Stimulated activated CD8-positive, alpha-beta memory T cell treated with anti-CD3 and anti-CD28 coated beads, Interleukin-7, amount 100 ng/mL, for 24 hours (primary cell): Measurements from ENCODE around the gene HNRNPUL2.
"Not testable (repeated sequence)": the region's sequence is repeated elsewhere in the genome, so short reads cannot be mapped to it uniquely, and the experiment has no call there.

ENCODE experiments used
- DNase-seq: peaks from one replicate; pipeline ENCODE4 v3.0.0-alpha.2; 2020; ENCODE audit warnings: low read depth

The HNRNPUL2 gene

DNA sequence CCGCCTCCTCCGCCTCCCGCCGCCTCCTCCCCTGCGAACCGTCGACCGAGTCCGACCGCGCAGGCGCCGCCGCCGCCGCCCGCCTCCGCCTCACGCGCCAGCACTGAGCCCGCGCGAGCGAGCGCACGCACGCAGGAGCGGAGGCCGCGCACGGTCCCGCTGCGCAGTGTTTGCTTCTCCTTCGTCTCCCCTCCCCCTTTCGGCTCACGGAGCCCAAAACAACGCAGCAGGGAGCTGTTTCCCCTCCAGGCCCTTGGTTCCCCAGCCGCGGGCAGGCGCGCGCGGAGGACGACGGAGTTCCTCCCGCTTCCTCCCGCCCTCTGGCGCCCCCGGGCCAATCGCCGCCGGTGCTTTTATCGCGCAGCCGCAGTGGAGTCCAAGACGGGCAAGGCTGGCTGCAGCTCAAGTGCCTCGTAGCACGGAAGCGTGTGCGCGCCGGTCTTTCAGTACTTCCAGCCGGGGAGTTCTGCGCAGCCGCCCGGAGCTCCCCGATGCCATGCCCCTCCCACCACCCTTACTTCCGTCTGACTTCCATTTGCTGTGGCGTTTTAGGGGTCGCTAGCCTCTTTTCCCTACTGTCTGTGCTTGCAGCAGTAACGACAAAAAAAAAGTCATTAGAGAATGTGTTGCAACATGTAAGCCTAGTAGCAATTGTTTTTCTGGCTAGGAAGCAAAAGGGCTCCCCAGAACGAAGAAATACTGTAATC lies at the start of gene HNRNPUL2:
HNRNPUL2 (minus strand) TSS at position 293 of the 707 bp plus-strand sequence. CDS start 301 bp downstream, outside the sequence.
- peak; percentile 94 for DNase-seq

DNA sequence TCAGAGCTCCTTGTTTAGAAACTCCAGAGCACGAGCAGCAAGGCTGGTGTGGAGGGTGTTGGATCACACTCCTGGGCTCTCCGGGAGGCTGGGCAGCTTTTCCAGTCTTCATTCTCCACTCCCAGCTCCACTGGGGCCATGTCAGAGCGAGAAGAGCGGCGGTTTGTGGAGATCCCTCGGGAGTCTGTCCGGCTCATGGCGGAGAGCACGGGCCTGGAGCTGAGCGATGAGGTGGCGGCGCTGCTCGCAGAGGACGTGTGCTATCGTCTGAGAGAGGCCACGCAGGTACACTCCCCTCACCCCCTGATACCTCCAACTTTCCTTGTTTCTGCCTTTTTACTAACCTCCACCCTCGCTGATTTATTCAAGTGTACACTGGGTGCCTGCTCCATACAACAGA lies 48.4 kb upstream of the HNRNPUL2 start:
- no peak for DNase-seq

GRCh38 chr11:62774407-62774806 lies 47.1 kb upstream of the HNRNPUL2 start:
- DNase-seq: no peak

GRCh38 chr11:62771144-62772021 lies 44.1 kb upstream of the HNRNPUL2 start, which contains the start of gene TAF6L:
TSS of gene TAF6L (plus strand) at chr11:62771396. CDS start at chr11:62775784, 4,388 bp downstream.
- DNase-seq: peak; percentile 91

DNA sequence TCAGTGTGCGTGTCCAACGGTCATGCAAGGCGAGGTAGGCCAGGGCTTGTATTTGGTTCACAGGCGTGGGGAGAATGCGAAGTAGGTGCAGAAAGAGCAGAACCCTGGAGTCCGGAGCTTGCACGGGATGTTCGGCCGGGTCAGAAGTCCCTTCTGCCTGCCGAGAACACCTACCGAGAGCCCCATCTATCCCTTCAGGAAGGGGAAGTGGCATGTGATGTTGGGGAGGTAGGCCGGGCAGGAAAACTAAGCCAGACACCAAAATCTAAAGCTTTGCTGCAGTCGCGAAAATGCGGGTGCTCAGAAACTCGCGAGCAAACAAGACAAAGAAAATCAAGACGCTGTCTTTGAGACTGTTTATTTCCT lies 43.5 kb upstream of the HNRNPUL2 start:
- no peak for DNase-seq

DNA sequence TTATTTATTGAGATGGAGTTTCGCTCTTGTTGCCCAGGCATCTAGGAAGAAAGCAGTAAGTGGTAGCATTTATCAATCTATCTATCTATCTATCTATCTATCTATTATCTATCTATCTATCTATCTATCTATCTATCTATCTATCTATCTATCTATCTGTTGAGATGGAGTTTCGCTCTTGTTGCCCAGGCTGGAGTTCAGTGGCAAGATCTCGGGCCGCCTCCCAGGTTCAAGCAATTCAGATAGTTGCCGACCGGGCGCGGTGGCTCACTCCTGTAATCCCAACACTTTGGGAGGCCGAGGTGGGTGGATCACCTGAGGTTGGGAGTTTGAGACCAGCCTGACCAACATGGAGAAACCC lies 33.6 kb upstream of the HNRNPUL2 start:
- not testable (repeated sequence) for DNase-seq

DNA sequence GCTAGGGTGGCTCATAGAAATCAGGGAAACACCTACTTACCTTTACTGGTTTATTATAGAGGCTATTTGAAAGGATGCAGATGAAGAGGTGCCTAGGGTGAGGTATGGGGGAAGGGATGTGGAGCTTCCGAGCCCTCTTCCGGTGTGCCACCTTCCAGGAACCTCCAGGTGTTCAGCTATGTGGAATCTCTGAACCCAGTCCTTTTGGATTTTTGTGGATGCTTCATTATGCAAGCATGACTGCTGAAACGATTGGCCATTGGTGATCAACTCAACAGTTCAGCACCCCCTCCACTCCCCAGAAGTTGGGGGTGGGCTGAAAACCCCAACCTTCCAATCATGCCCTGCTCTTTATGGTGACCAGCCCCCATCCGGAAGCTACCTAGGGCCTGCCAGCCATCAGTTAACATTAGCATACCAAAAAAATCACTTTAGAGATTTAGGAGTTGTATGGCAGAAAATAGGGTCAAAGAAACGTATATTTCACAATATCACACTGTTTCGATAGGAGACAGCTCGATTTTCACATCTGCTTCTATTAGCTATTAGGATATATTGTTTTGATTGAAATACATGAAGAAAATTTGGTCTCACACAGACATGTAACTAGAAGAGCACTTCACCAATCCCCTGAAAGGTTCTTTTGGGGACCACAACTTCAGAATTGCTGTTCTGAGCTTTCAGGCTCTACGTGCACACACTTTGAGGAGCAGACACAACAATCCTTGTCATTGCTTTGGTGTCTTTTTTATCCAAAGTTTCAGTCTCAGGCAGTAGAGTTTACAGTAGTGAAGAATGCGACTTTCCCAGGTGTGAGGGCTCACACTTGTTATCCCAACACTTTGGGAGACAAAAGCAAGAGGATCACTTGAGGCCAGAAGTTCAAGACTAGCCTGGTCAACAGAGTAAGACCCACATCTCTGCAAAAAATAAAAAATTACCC lies 30.9 kb upstream of the HNRNPUL2 start:
- no peak for DNase-seq

- no peak for DNase-seq
Observed at GRCh38 chr11:62755086-62755615, 27.9 kb upstream of the HNRNPUL2 start.

DNA sequence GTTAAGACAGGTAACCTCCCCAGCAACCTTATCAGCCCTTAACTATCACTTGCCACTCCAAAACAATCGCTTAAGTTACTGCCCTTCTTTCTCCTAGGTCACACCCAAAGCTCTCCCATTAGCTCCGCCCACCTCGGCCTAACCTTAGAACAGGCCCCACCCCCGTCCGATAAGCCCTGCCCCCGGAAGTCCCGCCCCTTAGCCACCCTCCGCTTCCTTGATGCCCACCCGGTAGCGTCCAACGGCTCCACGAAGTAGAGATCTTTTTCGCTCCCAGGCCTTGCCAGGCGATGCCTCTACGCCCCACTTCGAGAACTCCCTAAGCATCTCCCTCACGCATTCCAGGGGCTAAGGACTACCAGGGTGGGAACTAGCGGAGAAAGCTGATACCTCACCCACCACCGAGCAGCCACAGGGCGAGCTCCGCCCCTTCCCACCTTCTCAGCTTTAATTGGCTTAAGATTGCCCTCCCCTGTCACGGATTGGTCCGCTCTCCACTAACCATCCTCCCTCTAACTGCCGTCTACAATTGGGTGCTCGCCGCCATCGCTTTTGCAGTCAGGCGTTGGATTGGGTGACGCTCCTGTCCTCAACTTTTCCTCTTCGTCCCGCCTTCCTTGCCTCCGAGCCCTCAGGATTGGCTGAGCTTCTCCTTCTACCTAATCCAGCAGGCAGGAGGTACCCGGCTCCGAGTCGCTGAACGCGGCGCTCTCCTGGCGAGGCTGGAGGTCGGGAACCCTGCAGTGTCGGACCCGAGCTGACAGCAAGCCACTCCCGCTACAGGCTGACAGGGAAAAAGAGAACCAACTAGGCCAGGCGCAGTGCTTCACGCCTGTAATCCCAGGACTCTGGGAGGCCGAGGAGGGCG lies 26.7 kb upstream of the HNRNPUL2 start, which contains the start of gene ZBTB3:
ZBTB3 (minus strand) TSS at position 425 of the 868 bp plus-strand sequence. CDS start 496 bp downstream, outside the sequence.
- peak; percentile 95 for DNase-seq

GRCh38 chr11:62752994-62753735 lies 25.9 kb upstream of the HNRNPUL2 start:
- no peak for DNase-seq

DNA sequence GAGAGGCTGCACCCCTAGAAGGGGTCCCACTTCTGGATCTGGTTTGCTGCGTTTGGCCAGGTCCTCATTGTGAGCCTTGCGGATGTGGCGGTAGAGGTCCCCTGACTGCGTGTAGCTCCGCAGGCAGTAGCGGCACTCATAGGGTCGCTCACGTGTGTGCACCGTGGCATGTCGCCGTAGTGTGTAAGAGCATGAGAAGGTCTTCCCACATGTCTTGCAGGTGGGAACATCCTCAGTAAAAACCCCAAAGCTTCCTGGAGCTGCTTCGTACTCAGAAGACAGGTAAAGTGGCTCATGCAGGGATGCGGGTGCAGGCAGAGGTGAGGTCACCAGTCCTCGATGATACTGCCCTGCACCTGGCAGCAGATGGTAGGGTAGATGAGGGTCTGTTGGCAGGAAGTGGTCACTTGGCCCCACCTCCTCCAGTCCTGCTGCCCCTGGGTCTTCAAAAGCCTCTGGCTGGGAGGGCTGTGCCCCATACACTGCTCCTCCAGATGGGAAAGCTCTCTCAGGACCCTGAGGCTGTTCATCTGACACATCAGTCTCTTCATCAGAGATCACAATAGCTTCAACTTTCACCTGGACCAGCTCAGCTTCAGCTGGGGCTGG lies 25.0 kb upstream of the HNRNPUL2 start:
- DNase-seq: no peak

DNA sequence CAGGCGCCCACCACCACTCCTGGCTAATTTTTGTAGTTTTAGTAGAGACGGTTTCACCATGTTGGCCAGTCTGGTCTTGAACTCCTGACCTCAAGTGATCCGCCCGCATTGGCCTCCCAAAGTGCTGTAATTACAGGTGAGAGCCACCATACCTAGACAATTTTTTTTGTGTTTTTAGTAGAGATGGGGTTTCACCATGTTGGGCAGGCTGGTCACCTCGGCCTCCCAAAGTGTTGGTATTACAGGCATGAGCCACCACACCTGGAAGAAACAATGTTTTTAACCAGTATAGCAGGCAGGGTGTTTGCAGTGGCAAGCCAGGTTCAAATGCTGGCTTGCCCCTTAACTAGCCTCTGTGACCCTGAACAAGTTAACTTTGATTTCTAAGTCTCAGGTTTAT lies 22.7 kb upstream of the HNRNPUL2 start:
- not testable (repeated sequence) for DNase-seq

DNA sequence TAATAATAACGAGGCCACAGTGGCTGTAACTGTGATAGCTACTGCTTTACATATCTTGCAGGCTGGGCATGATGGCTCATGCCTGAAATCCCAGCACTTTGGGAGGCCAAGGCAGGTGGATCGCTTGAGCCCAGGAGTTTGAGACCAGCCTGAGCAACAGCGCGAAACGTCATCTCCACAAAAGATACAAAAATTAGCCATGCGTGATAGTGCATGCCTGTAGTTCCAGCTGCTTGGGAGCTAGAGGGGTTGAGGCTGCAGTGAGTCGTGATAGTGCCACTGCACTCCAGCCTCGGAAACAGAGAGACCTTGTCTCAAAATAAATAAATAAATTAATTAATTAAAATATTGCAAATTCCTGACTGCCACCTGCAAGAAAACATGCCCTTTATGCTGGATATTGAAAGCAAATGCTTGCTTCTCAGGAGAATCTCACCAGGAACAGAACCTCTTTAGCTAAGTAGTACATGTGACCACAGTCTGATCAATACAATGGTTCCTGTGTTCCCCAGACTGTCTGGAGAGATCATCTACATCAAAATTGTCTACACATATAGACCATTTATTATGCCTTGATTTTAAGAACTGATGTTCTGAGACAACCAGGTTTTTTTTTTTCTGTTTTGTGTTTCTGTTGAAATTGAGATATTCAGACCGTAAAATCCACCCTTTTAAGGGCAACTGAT lies 20.4 kb upstream of the HNRNPUL2 start:
- DNase-seq: no peak

DNA sequence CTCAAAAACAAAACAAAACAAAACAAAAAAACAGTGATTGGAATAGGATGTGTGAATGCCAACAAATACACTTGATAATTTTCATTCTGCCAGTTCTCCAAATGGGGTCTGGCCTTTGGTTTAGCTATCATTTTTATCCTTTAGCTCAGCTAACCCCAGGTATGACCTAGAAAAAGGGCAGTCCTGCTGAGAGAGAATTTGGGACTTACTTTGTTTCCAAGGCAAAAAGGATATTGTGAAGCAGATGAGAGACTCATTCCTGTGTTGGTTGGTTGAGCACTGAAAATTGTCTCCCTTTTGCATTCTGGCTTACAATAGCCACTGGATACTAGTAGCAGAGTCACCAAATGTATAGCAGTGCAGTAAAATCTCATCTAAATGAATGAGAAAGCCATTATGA lies 9.9 kb upstream of the HNRNPUL2 start:
- no peak for DNase-seq

DNA sequence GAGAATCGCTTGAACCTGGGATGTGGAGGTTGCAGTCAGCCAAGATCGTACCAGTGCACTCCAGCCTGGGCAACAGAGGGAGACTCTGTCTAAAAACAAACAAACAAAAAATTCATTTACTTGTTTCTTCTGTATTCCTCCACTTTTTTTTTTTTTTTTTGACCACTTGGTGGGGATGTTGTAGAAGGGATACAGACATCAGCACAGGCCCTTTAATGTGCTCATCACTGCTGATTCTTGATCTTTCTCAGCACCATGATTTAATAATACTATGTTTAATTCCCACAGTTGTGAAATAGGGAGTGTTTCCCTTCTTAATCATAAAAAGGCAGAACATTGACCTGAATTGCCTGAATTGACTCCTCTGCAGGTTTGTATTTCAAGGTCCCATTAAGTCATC lies 5.6 kb upstream of the HNRNPUL2 start:
- no peak for DNase-seq

DNA sequence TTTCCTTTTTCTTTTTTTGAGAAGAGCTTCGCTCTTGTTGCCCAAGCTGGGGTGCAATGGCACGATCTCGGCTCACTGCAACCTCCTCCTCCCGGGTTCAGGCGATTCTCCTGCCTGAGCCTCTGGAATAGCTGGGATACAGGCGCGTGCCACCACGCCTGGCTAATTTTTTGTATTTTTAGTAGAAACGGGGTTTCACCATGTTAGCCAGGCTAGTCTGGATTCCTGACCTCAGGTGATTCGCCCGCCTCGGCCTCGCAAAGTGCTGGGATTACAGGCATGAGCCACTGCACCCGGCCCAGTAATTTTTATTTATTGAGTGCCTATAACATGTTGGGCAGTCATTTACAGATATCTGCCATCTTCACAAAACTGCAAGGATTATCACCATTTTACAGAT lies 2.8 kb upstream of the HNRNPUL2 start:
- DNase-seq: not testable (repeated sequence)

DNA sequence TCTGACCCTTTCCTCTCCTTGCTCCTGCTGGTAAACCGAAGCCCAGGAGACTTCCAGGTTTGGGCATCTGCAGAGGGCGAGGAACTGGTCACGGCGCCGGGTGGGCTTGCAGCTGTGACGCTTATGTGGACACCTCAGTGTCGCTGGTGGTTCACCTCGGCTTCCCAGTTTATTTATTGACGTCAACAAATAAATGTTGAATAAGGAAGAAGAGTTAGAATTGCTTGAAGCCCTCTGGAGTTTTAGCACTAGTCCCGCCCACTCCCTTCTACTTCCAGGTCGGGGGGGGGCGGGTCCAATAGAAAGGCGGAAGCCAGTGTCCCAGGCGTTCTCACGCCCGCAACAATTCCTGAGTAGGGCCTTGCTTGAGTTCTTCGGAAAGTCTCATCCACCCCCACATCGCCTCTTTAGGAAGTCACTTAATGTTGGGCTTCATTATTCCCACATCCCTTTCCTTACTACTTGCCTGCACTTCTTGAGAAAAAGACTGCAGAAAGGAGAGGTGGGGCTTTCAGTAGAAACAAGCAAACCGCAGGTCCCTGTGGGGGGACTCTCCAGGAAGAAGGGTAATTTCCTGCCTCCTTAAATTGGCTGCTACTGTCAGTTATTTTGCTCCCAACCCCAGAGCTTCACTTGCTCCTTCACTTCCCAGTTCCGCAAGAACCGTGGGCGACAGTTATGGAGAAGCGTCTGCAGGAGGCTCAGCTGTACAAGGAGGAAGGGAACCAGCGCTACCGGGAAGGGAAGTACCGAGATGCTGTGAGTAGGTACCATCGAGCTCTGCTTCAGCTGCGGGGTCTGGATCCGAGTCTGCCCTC lies 1.1 kb upstream of the HNRNPUL2 start, which contains the start of gene TTC9C:
TTC9C (plus strand) TSS at position 316 of the 818 bp plus-strand sequence; CDS start at position 679, 363 bp downstream.
- peak; percentile 60 for DNase-seq

DNA sequence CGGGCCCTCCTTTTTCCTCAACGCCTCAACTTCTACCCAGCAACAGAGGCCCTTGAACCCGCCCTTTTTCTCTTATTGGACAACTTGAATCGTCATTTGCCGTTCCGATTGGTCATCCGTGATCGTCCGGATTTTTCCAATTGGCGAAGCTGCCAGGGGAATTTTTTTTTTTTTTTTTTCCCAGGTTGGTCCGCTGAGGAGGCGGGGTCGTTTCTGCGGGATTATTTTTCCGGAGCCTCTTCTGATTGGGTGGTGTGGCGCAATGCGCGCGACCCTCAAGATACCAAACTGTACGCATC lies 564 bp upstream of the HNRNPUL2 start:
- DNase-seq: peak; percentile 49
